SK-N-MC (cell line): ENCODE data around the gene DAAM2.

ENCODE experiments used
- EZH2 ChIP-seq: fragments of 200-600 bp; sonication (generic); IDR thresholded peaks from one replicate; pipeline ENCODE4 v1.6.1; 2017; ENCODE audit warnings: antibody characterized with exemption
- FOXP2 ChIP-seq: optimal IDR thresholded peaks from 2 replicates; pipeline ENCODE3; 2011; ENCODE audit warnings: mild to moderate bottlenecking, moderate library complexity; ENCODE audit not compliant: insufficient read depth; ENCODE audit errors: extremely low read length, control extremely low read depth
- POLR2AphosphoS5 ChIP-seq: IDR thresholded peaks from 2 replicates; pipeline ENCODE4 v1.6.1; 2012; ENCODE audit warnings: mild to moderate bottlenecking, low read depth, low read length, borderline replicate concordance

- TF ChIP-seq EZH2 (no peak), POLR2AphosphoS5 (no peak), FOXP2 (no peak)
These were observed 20.3 kb downstream of the DAAM2 start for GRCh38 chr6:39812496-39812852.
